GM19043 (cell line): ENCODE measurements around the gene SPTBN1.
A peak's percentile ranks its signal among the peaks of the same experiment; 100 is the strongest.

Experiments
- ATAC-seq: cut with Tn5 transposase; IDR thresholded peaks from one replicate; pipeline ENCODE4 v1.9.1; 2021; ENCODE audit warnings: low read depth; ENCODE audit not compliant: unreplicated experiment

SPTBN1 gene

DNA sequence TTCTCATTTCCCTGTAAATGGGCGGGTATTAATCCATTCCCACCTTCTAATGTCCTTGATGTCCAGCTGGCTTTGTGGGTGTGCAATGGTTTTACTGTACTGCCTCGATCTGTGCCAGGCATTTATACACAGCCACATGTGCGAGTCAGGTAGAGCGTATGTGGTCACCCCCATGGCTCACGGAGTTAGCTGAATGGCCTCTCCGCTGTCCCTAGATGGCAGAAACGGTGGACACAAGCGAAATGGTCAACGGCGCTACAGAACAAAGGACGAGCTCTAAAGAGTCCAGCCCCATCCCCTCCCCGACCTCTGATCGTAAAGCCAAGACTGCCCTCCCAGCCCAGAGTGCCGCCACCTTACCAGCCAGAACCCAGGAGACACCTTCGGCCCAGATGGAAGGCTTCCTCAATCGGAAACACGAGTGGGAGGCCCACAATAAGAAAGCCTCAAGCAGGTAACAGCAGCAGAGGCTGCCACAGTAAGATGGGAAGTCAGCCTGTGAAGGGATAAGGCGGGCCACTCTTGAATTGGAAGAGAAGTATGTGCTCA lies 208.2 kb downstream of the SPTBN1 start:
- no peak for ATAC-seq

DNA sequence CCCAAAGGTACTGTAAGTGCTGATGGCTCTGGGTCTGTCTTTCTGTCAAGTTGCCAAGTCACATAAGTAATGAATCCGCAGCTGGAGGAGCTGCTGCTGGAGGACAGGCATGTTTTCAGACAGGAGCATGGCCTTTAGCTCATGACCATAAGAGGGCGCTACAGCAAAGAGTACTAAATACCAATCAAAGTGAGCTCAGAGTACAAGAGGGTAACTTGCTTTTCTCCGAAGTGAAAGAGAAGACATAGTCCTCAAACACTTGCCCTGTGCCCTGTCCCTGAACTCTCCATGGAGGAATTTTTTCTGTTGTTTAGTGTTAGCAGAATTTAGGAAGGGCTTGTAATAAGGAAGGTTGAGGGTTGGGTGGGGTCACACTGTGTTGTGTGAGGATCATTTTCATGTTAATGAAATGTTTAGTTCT lies 209.3 kb downstream of the SPTBN1 start:
- ATAC-seq = no peak

DNA sequence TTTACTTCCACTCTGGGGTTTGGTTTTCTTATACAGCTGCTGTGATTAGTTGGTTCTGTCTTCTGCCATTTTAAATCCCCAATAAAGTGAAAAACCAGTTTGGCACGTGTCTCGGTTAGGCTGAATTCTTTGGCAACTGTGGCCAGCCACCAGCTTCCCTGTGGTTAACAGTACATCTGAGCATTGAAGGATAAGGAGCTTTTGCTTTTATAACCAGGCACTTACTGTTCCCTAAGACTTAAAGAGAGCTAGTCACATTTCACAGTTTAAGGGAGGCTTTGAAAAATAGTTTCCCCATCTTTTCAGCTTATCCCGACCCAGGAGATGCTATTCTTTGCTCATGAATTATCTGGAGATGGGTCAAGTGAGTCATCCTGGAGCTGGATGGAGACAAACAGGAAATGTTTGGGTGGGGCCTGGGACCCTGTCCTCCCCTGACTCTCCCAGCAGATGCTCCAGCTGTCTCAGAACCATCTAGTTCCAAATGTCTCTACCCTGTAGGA lies 210.1 kb downstream of the SPTBN1 start:
- no peak for ATAC-seq

DNA sequence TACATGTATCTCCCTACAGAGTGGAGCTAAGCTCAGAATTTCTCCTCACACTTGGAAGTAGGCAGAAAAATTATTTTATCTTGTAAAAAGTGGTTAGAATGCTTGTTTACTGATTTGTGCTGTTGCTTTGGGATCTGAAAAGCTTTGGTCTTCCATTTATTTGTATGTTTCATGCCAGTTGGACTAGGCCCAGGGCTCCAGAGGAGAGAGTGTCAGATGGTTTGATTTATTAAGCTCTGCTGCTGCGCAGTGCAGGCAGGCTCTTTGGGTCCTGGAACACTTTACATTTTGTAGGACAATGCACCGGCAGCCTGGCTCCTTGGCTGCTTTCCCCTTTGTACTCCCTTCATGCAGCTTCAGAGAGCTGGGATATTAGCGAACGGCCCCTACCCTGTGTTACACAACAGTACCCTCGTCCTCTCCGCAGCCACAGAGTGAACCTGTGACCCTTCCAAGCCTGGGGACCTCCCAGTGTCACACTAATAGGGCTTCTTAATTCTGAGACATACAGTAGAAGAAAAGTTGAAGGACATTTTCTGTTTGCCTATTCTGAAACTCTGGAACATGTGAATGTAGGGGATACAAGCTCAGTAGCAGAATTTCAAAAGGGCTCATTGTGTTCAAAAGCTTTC lies 210.6 kb downstream of the SPTBN1 start:
- no peak for ATAC-seq

DNA sequence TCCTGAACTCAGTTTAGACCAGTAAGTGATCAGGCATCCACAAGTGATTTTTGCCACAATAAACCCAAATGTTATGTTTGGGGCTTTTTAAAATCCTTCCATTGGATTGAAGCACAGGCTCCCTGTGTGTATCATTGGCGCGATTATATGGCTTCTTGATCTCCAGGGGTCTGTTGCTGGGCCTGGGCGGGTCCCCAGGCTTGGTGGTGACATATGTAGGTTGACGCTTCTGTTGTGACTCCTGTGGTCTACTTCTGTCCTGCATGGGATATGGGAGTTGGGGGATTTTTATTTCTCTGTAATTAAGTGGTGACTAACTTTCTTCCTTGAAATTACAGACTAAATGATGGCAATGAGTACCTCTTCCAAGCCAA lies 211.1 kb downstream of the SPTBN1 start:
- ATAC-seq = no peak

DNA sequence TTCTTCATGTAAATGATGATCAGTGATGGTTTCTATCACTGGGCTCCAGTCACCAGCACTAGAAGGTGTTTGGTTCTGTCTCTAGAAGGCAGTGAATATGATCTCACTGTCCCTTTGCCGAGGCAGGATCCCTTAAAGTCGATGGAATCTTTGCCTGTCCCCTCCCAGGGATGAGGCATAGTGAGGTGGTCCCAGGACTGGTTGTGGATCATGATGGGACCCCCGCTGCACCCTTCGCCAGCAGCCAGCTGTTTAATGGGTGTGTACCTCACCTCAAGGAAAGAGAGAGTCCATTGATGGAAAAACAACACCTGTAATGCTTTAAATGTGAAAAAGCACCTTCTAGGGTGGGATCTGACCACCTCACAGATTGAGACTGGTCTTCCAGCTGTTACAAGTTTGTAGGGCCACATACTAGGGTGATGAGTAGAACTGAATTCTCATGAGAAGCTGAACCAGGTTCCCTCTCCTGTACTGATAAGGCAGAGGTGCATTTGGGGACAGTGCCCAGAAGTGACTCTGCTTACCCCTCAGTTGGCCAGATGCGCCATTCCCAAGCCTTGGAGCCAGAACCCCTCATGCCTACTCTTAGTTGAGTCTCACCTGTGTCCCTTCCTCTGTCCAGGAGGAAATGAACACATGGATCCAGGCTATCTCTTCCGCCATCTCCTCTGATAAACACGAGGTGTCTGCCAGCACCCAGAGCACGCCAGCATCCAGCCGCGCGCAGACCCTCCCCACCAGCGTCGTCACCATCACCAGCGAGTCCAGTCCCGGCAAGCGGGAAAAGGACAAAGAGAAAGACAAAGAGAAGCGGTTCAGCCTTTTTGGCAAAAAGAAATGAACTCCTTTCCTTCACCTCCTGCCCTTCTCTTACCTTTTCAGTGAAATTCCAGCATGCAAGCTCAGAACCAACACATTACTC lies 211.9 kb downstream of the SPTBN1 start:
- no peak for ATAC-seq

DNA sequence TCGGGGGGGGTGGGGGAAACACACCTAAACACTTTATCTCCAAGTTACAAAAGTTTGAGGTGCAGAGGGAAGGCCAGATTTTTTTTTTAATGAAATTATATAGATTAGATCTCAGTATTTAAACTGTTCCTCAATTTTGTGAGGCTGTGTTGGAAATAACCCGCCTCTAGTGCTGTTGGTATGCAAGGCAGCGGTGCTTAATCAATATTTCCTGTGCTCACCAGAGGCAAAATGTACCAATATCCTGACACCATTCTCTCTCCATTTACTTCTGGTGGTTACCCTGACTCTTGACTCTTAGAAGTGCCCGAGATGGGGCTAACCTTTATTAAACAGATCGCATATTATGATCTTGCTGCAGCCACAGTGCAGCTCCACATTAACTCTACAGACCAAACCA lies 212.6 kb downstream of the SPTBN1 start:
- no peak for ATAC-seq

DNA sequence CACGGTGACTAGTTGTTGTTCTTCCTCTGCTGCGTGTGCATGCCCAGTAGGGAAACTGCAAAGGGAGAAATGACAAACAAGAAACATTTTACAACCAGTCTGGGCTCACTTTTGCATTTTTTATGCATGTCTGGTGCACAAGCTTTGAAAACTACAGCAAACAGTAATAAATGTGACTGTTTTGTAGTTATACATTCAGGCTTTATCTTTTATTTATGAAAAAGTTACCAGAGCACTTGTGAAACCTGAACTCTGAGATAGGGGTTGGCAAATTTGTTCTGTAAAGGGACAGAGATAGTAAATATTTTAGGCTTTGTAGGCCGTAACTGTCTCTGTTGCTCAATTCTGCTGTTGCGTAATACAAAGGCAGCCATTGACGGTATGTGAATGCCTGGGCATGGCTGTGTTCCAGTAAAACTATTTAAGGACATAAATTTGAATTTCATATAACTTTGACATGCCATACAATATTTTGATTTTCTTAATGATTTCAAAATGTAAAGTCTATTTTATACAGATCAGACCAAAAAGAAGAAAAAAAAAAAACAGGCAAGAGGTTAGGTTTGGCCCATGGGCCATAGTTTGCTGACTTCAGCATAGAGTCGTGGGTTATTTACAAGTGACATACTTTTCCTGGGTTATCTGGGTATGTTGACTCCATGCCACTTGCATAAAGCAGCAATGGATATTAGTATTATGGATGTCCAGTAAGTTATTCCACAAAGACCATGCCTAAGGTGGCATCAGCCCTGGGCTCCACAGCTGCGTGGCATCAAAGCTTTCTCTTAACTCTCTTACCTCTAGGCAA lies 213.8 kb downstream of the SPTBN1 start:
- ATAC-seq = no peak

DNA sequence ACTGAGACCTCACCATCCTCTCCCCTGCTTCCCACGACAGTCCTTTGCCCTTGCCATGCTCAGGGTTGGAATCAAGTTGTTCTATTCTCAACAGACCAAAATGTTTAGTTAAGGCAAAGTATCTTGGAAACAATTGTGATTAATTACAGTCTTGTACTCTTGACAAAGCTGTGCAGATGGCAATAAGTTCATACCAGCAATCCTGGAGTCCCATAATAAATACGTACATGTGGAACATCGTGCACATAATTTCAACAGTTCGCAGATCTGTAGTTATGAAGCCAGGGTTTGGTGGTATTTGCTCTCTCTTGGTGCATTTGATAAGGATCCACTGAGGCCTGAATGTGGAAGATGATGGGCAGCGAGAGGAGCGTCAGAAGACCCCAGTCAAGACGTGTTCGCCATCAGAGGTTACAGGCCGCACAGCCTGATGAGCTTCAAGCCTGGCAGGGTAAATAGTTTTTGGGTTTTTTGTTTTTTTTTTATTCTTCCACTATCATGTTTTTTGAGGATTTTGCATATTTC lies 214.4 kb downstream of the SPTBN1 start:
- no peak for ATAC-seq

DNA sequence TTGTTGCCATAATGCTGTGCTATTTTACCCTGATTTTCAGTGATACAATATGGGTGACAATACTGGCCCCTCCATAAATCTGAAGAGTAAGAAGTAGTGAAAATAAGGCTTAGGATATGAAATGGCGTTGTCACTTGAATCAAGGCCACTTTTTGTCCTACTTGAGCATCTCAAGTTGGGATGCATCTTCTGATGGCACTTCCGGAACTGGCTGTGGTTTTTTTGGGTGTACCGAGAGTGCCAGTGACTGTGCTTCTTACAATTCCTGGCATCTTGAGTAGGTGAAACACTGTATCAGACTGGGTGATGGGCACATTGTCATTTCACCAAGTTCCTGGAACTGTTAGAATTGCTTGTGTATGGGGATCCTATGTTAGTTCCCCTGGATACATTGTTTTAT lies 214.9 kb downstream of the SPTBN1 start:
- no peak for ATAC-seq

DNA sequence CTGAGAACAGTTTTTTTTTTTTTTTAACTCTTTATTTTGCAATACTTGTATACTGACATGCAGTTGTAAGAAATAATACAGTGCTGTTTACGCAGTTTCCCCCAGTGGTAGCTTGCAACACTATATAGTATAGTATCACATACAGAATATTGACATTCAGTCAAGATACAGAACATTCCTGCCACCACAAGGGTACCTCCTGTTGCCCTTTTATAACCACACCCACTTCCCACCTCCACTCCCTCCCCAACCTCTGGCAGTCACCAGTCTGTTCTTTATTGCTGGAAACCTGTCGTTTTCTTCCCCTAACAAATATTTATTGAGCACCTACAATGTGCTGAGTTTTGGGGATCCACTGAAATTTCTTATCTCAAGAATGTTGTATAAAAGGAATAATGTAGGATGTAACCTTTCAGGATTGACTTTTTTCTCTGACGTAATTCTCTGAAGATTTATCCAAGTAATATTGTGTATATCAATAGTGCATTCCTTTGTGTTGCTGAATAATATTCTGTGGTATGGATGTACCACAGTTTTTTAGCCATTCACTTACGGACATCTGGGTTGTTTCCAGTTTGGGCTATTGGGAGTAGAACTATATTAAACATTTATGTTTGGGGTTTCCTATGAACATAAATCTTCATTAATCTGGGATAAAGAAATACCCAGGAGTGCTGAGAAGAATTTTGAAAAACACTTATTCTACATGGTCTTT lies 215.9 kb downstream of the SPTBN1 start:
- no peak for ATAC-seq

DNA sequence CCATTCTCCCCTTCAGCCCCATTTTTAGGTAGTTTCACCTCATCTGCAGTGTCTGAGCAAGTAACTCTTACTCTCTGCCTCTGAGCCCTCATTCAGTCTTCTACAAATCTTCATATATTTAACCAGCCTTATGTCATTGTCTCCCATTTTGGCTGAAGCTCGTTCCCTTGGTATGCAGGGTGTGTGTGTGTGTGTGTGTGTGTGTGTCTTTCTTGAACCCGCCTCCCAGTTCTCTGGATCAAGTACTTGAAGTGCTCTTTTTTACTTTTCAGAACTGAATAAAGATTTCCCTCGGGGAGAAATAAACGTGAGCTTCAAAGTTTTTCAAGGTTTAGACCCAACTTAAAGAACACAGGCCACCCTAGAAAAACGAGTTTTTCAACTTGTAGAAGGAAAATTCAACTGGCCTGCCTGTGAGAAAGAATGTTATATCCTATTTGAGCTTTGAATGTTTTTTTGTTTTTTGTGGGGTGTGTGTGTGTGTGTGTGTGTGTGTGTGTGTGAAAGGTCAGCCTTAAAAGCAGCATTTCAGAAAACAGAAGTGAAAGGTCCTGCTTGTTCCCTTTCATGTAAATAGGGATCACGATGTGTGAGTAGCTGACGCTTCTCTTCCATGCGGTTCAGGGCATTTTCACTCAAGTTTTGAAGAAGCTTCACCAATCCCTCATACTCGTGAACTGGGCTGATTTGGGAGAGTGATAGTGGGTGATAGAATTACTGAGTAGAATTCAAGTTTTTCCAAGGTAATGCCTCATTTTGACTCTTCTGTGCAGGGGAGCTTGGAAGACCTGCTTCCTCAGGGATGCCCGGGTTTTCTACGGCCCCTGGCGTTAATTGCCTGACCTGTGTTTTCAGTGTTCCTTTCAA lies 216.7 kb downstream of the SPTBN1 start:
- ATAC-seq = peak; percentile 51

DNA sequence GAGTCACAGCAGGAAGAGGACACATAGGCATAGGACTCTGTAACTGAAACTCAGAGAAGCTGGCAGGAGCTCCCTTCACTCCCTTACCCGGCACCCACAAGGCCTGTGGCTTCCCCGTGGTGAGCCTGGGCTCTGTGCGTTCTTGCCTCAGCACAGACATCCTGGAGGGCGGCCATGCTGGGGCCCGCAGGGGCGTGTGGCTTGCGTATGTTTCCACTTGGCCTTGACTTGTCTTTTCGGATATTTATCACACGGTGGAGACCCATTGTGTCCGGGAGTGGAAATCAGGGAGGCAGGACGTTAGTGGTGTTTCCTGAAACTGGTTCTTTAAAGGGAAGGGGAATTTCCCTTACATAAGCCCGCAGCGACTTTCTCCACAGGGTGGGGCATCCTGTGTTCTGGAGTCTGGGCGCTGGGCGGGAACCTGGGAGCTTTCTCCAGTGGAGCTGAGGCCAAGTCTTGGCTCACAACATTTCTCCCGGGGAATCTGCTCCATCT lies 217.4 kb downstream of the SPTBN1 start:
- ATAC-seq = peak; percentile 52

DNA sequence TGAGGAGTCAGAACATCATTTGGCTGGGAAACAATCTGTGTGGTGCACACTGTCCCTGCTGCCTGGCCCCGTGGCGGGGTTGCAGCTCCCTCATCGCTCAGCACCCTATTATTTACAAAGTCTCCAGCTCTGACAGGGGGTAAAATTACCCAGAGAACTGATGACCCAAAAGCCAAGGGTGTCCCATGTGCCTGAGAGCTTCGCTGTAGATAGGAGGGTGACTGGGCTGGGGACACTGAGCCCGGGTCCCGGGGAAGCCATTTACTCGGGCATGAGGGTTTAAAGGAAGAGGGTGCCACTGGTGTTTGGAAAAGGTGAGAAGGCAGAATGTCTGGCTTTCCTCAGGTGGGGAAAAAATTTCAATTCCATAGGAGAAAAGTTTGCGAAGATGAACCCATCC lies 219.2 kb downstream of the SPTBN1 start:
- no peak for ATAC-seq

DNA sequence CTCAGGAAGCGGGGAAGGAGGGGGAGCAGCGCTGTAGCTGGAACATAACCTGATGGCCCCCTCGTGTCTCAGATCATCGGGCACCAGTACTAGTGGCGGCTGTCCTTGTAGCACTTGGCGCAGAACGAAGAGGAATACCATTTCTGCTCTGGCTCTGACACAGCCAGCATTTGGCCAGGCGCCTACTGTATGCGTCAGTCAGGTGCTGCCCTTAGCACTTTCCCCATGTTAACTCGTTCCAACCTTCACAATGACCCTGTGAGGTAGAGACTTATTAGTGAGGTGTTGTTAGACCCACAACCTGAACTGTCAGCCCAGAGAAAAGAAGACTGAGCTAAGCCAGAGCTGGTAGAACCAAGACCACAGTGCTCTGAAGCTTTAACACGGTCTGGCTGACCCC lies 219.6 kb downstream of the SPTBN1 start:
- ATAC-seq = no peak

DNA sequence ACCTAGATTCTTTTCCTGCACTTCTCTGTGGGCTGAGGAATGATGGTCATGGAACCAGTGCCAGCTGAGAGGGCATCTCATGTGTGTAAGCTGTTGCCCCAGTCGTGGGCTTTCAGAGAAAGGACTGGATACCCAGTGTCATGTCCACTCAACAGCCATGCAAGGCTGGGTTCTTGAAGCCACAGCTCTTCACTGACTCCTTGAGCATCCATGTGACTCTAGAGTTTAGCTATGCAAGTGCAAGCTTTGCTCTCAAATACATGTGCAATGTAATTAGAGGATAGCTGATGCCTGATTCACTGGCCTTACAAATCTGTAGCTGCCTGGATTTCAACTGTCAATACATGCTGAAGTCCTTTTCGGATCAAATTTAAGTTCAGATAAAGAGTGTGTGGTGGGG lies 220.5 kb downstream of the SPTBN1 start:
- no peak for ATAC-seq

DNA sequence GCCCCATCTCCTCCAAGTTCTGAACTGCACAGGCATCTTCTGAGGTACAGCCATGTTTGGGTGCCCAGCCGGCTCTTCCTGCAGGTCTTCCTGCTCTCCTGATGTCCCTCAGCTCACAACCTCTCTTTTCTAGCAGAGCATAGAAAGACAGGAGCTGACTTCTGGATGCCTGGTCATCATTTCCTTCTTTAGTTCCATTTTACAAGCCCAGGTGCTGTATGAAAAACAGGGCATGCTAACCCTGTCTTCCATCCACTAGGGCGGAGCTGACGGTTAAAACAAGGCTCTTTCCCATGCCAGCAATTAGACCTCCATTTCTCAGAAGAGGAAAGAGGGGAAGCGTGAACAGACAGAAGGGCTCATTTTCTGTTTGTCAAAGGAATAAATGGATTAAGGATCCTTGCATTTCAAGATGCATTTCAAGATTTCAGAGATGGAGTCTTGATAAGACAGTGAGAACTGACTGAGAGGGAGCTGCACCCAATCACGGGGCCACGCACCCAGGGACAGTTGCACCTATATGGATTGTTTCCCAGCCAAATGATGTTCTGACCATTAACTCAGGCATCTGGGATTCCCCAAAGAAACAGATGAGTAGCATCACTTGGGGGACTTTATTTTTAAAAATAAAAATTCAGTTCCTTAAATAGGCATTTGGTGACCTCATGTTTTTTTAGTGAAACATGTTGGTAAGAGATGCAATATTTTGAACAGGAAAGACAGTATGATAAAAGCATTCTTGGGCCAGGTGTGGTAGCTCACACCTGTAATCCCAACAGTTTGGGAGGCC lies 221.5 kb downstream of the SPTBN1 start:
- no peak for ATAC-seq

DNA sequence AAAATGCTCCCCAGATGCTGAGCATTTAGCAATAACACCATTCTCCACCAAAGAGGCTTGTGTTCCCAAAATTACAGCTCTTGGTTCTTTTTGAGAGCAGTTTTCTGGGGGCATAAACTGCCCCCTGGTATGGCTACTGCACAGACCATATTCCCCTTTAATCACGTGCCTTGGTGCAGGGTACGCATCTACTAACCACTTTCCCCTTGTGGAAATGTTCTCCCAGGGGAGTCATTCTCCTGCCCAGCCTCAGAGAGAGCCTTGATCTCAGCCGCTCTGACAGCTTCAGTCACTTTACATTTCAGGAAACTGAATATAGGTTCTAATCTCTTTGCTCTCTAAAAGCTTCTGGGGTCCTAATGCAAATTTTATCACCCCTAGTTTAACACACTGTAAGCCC lies 222.6 kb downstream of the SPTBN1 start:
- no peak for ATAC-seq
